Type B pancreatic cell (in vitro differentiated cells): ENCODE data around the gene ISOC2. TPM values are rescaled to one million over a fixed set of nuclear protein-coding genes. Genes with fewer than 3 reads are reported as not detected.

Experiments used
- DNase-seq: peaks from one replicate; pipeline ENCODE4 v3.0.0; 2021; ENCODE audit warnings: mixed read lengths; ENCODE audit not compliant: unreplicated experiment; ENCODE audit errors: extremely low spot score
- H3K27ac Mint-ChIP-seq: 2 replicates; pipeline ENCODE4 v1.8.0; 2021; ENCODE audit warnings: mild to moderate bottlenecking, mixed read lengths
- H3K27me3 Mint-ChIP-seq: 2 replicates; pipeline ENCODE4 v1.8.0; 2021; ENCODE audit warnings: mixed read lengths
- H3K36me3 Mint-ChIP-seq: 2 replicates; pipeline ENCODE4 v1.8.0; 2021; ENCODE audit warnings: mixed read lengths
- H3K4me1 Mint-ChIP-seq: one replicate; pipeline ENCODE4 v1.8.0; 2021; ENCODE audit warnings: mixed read lengths; ENCODE audit not compliant: unreplicated experiment
- H3K4me3 Mint-ChIP-seq: 2 replicates; pipeline ENCODE4 v1.8.0; 2021; ENCODE audit warnings: mild to moderate bottlenecking, mixed read lengths
- H3K9me3 Mint-ChIP-seq: 2 replicates; pipeline ENCODE4 v1.8.0; 2021; ENCODE audit warnings: mixed read lengths
- CTCF ChIP-seq: fragments of 200-600 bp; sonication (generic); conservative IDR thresholded peaks from 2 replicates; pipeline ENCODE4 v1.5.0; 2021; ENCODE audit warnings: antibody characterized with exemption, mild to moderate bottlenecking
- total RNA-seq: library from RNA; stranded (reverse); gene quantifications from 2 replicates; pipeline ENCODE4 v1.2.1, GENCODE V29; 2021; ENCODE audit warnings: low replicate concordance

The ISOC2 gene
- total RNA-seq, 1 donor from 2014 or later: 47.5 TPM

GRCh38 chr19:55461974-55462626, 658 bp upstream of the ISOC2 start:
- Mint-ChIP-seq H3K4me3 (peak overlapping the region; percentile 97), H3K27me3 (peaks cover 20% of the 10 kb centered on the region), H3K4me1 (peaks cover 31% of the 10 kb centered on the region), H3K27ac (peak overlapping the region; percentile 94), H3K36me3 (no peaks in the 10 kb centered on the region), H3K9me3 (no peaks in the 10 kb centered on the region)
- DNase-seq: no peak
- TF ChIP-seq CTCF: no peak

GRCh38 chr19:55460670-55461258, 678 bp downstream of the ISOC2 start:
- no peaks in the 10 kb centered on the region for H3K36me3 Mint-ChIP-seq
- no peak for DNase-seq

GRCh38 chr19:55459950-55460657, 1.3 kb downstream of the ISOC2 start:
- H3K27ac Mint-ChIP-seq: peak overlapping the region; percentile 94

More at GRCh38 chr19:55460670-55461258, 678 bp downstream of the ISOC2 start:
- no peak for TF ChIP-seq CTCF
- Mint-ChIP-seq H3K9me3 (no peaks in the 10 kb centered on the region), H3K27me3 (peaks cover 11% of the 10 kb centered on the region), H3K4me1 (peaks cover 31% of the 10 kb centered on the region), H3K4me3 (peak overlapping the region; percentile 97), H3K27ac (peak overlapping the region; percentile 94)

GRCh38 chr19:55459551-55459949, 1.9 kb downstream of the ISOC2 start:
- no peak for DNase-seq
- Mint-ChIP-seq H3K9me3 (no peaks in the 10 kb centered on the region), H3K27ac (no peak overlapping the region), H3K4me3 (peak overlapping the region; percentile 97), H3K4me1 (peaks cover 31% of the 10 kb centered on the region), H3K36me3 (no peaks in the 10 kb centered on the region), H3K27me3 (peaks cover 12% of the 10 kb centered on the region)
- no peak for TF ChIP-seq CTCF

More at GRCh38 chr19:55459950-55460657, 1.3 kb downstream of the ISOC2 start:
- Mint-ChIP-seq H3K27me3 (peaks cover 10% of the 10 kb centered on the region), H3K36me3 (no peaks in the 10 kb centered on the region), H3K4me1 (peaks cover 31% of the 10 kb centered on the region), H3K4me3 (peak overlapping the region; percentile 97), H3K9me3 (no peaks in the 10 kb centered on the region)
- no peak for TF ChIP-seq CTCF
- DNase-seq: no peak

- peaks cover 8% of the 10 kb centered on the region for H3K36me3 Mint-ChIP-seq
- no peak overlapping the region for H3K4me3 Mint-ChIP-seq
- H3K4me1 Mint-ChIP-seq: peaks cover 41% of the 10 kb centered on the region
- no peak for TF ChIP-seq CTCF
- H3K27ac Mint-ChIP-seq: no peak overlapping the region
- peaks cover 22% of the 10 kb centered on the region for H3K27me3 Mint-ChIP-seq
- no peaks in the 10 kb centered on the region for H3K9me3 Mint-ChIP-seq
- no peak for DNase-seq
Observed at GRCh38 chr19:55457683-55458457, 3.6 kb downstream of the ISOC2 start.
